ENCODE data around the gene KEL.

KEL gene

DNA sequence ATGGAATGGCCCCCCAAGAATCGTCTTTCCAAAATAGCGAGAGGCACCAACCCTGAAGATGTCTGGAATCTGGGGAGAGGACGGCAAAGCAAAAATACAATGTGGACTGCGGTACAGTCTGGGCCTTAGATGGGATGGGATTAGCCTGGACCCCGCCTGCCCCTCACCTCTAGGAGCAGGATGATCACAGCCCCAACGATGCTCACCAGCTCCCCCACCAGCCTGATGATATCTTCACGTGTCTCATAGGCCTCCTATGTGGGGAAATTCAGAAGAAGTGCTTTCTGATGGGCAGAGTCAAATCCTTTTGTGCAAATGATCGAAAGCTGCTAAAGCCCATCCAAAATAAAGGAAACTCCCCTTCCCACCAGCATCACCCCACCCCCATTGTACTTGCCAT, 46.8 kb downstream of the KEL start:
- in situ Hi-C loops (cut with HindIII; ENCODE audit: low pct_unique_long_range_greater_than_20kb, low sequenced_read_pairs) = no loop called here
- no peak for DNase-seq (ENCODE audit: low read depth in 1 of 2, low spot score in 1 of 2)

DNA sequence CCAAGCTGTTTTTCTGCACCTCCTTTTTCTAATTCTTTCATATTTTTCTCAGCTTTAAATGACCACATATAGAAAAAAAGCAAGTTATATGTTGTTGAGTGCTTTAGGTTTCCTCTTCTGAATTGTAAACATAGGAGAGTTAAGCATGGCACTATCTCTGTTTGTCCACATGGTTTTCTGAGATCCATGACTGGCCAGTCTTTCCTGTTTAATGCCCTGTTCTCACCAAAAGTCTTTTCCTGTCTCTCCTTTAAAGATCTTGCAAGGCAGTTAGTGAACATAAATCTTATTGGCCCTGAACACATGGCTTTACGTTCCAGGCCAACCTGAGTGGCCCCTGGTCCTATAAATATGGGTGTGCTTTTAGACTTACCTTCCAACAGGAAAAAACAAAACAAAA, 48.0 kb downstream of the KEL start:
- peak in 1 of 2 experiments; percentile 48 for DNase-seq (ENCODE audit: low read depth in 1 of 2, low spot score in 1 of 2)
- in situ Hi-C loops (cut with HindIII; ENCODE audit: low pct_unique_long_range_greater_than_20kb, low sequenced_read_pairs) = no loop called here
- TF ChIP-seq JUND (IDR thresholded peaks at IDR 0.05; ENCODE audit: low read depth) = no peak

More for the DNA sequence above, 46.8 kb downstream of the KEL start:
- no peak for TF ChIP-seq JUND (IDR thresholded peaks at IDR 0.05; ENCODE audit: low read depth)

DNA sequence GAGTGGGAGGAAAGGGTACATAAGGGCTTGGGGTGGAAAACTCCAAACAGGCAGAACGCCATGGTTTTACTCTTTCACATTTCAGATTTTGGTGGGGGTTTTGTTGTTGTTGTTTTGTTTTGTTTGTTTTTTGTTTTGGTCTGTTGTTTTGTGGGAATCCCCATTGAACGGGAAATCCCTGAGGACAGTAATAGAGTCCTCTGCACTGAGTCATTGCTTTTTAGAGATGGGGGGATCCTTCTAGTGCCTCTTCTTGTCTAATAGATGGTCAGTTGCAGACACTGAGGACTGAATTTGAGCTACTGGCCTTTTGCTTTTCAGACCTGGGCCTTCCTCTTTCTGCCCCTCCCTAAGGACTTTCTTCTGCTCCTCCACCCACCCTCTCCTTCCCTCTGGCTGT, 48.6 kb downstream of the KEL start:
- no peak for DNase-seq (ENCODE audit: low read depth in 1 of 2, low spot score in 1 of 2)
- no peak for TF ChIP-seq JUND (IDR thresholded peaks at IDR 0.05; ENCODE audit: low read depth)
- in situ Hi-C loops (cut with HindIII; ENCODE audit: low pct_unique_long_range_greater_than_20kb, low sequenced_read_pairs) = no loop called here

DNA sequence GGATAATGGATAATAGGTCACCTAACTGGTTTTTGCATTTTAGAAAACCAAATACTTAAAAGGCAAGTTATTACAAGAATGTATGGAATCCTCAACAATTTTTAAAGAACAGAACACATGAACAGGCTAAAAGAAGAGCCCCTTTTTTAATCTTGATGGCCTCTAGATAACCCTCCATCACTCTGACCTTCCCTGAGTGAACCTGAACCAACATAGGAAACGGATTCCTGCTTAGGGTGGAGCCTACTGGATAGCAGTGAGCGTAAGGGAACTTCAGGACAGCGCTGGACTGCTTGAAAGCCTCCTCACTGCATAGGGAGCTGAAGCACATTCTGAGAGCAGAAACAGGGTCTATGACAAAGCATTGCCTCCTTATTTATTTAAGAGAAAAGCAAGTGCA, 49.1 kb downstream of the KEL start:
- TF ChIP-seq JUND (IDR thresholded peaks at IDR 0.05; ENCODE audit: low read depth) = no peak
- in situ Hi-C loops (cut with HindIII; ENCODE audit: low pct_unique_long_range_greater_than_20kb, low sequenced_read_pairs) = no loop called here
- no peak for DNase-seq (ENCODE audit: low read depth in 1 of 2, low spot score in 1 of 2)

DNA sequence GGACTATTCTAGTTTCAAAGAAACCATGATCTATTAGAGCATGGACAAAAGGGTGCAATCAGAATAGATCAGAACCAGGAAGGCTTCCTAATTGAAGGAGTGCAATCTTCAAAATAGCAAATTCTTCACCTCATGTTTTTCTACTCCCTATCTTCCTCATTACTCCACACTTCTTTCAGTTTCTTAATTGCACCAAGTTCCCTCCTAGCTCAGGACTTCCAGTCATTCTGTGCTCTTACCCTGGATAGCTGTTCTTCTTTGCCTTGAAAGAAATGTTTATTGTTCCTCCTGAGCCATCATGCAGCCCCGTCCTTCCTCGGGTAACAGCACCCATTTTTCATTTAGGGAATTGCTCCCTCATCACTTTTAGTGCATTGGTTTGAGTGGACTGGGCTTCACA, 51.7 kb downstream of the KEL start:
- TF ChIP-seq JUND (IDR thresholded peaks at IDR 0.05; ENCODE audit: low read depth) = no peak
- no peak for DNase-seq (ENCODE audit: low read depth in 1 of 2, low spot score in 1 of 2)
- in situ Hi-C loops (cut with HindIII; ENCODE audit: low pct_unique_long_range_greater_than_20kb, low sequenced_read_pairs) = no loop called here

DNA sequence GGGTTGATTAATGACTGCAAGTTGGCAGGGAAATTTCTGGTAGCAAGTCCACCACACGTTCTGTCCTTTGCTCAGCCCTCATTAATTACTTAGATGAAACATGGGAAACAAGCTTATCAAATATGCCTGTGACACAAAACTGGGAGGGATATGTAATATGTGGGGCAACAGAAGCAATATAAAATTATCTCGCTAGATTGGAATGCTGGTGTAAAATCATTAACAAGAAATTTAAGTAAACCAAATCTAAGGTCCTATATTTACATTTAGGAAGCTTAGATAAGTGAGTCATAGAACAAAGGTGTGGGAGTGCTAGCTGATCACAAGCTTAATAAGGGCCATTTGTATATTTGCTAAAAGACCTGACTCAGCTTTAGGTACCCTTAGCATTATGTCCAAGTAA, 52.1 kb downstream of the KEL start:
- TF ChIP-seq JUND (IDR thresholded peaks at IDR 0.05; ENCODE audit: low read depth) = no peak
- in situ Hi-C loops (cut with HindIII; ENCODE audit: low pct_unique_long_range_greater_than_20kb, low sequenced_read_pairs) = no loop called here
- DNase-seq (ENCODE audit: low read depth in 1 of 2, low spot score in 1 of 2) = no peak

DNA sequence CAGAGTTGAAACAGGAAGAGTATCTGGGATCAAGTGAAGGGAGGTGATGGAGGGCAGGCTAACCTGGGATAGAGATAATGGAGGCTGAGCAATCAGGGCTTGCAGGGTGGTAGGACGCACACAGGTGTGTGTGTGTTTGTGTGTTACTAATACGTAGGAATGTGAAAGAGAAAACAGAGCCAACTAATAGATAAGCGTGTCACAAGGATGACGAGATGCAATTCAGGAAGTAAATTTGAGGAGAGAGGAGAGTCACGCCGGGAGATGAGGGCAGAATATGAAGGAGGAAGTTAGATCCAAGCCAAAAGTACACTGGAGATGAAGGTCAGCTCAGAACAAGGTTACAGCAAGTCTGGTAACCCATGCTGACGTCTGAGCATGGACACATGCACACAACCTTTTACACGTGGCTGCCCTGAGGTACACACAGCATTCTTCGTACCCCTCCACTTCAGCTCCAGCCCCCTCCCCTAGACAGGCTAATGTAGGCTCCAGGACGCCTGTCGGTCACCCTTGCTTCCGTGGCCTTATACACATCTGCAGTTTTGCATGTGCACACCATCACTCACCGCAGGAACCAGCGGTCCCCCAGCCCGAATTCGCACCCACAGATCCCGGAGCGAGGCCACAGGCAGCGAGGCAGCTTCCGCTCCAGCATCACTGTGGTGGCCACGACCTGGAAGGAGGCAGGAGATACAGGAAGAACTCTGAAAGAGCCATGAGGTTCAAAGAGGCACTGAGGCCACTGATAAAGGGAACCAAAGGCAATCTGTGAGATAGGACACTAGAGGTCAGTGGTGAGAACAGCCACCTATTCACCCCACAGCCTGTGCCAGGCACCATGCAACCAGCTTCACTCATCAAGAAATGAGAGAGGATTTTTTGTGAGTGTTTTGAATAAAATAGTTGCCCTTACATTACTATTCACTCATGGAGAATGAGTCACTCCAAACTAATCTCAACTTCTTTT, 53.0 kb downstream of the KEL start:
- DNase-seq (ENCODE audit: low read depth in 1 of 2, low spot score in 1 of 2) = no peak
- TF ChIP-seq JUND (IDR thresholded peaks at IDR 0.05; ENCODE audit: low read depth) = no peak
- in situ Hi-C loops (cut with HindIII; ENCODE audit: low pct_unique_long_range_greater_than_20kb, low sequenced_read_pairs) = no loop called here

DNA sequence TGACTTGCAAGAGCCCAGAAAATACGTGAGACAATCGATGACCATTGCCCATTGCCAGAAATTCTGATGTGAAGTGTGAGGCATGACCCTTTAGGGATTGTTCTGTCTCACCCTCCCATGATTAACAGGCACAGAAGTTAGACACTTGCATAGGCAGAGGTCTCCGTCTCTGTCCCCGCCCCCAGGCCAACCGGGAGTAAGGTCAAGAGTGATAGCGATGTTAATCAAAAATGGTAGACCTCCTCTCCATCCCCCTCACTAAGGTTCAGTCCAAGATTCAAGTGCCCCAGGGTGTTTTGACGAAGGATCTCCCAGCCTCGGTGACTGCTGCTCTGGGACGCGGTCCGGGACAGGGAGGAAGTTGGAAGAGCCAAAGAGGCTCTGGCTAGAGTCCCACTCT, 53.9 kb downstream of the KEL start:
- in situ Hi-C loops (cut with HindIII; ENCODE audit: low pct_unique_long_range_greater_than_20kb, low sequenced_read_pairs) = no loop called here
- no peak for TF ChIP-seq JUND (IDR thresholded peaks at IDR 0.05; ENCODE audit: low read depth)
- no peak for DNase-seq (ENCODE audit: low read depth in 1 of 2, low spot score in 1 of 2)

DNA sequence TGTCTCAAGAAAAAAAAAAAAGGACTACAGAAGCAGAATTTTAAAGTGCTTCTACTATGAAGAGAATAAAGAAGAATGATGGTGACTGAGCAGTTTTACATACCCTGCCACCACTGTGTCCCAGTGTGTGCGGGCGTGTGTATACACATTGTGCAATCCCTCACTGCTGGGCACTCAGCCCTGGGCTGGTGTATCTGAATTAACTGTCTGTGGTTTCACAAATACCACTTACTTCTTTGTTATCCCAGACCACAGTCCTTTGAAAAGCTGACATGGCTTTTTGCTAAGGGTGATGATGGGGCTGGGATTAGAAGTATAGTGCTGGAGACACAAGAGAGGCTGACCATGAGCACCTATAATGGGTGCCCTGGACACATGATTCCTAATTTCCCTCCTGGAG, 55.5 kb downstream of the KEL start:
- in situ Hi-C loops (cut with HindIII; ENCODE audit: low pct_unique_long_range_greater_than_20kb, low sequenced_read_pairs) = no loop called here
- TF ChIP-seq JUND (IDR thresholded peaks at IDR 0.05; ENCODE audit: low read depth) = no peak
- DNase-seq (ENCODE audit: low read depth in 1 of 2, low spot score in 1 of 2) = no peak

DNA sequence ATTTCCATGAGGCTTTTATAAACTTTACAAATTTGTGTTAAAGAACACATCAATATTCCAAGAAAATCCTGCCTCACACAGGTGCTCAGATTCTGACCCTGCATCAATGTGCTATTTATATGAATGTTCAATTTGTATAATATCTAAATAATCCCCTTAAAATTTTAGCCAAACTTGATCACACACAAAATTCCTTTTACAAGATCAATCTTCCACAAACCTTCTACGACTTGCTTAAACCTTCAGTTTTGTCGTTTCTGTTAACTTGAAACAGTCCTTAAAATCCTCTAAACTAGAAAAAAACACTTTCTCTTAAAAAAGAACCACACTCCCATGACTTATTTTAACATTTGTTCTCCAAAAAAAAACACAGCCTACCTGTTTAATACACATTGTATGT, 56.4 kb downstream of the KEL start:
- DNase-seq (ENCODE audit: low read depth in 1 of 2, low spot score in 1 of 2) = no peak
- no peak for TF ChIP-seq JUND (IDR thresholded peaks at IDR 0.05; ENCODE audit: low read depth)
- in situ Hi-C loops (cut with HindIII; ENCODE audit: low pct_unique_long_range_greater_than_20kb, low sequenced_read_pairs) = no loop called here

DNA sequence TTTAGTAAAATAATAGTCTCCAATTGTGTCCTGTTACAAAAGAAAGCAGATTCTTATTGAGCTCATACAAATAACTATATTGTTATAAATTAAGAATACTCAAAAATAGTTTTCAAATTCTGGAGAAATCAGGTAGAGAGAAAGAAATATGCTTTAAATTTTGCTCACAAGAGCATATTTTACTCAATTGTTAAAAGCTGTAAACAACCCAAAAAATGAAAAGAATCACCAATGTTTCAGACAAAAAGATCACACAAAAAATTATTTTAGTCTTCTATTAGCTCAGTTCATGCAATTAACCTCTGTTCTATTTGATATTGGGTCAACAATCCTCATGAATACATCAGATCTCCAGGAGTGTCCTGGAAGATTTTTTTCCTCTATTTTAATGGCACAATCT, 58.0 kb downstream of the KEL start:
- no peak for DNase-seq (ENCODE audit: low read depth in 1 of 2, low spot score in 1 of 2)
- in situ Hi-C loops (cut with HindIII; ENCODE audit: low pct_unique_long_range_greater_than_20kb, low sequenced_read_pairs) = no loop called here
- TF ChIP-seq JUND (IDR thresholded peaks at IDR 0.05; ENCODE audit: low read depth) = no peak

DNA sequence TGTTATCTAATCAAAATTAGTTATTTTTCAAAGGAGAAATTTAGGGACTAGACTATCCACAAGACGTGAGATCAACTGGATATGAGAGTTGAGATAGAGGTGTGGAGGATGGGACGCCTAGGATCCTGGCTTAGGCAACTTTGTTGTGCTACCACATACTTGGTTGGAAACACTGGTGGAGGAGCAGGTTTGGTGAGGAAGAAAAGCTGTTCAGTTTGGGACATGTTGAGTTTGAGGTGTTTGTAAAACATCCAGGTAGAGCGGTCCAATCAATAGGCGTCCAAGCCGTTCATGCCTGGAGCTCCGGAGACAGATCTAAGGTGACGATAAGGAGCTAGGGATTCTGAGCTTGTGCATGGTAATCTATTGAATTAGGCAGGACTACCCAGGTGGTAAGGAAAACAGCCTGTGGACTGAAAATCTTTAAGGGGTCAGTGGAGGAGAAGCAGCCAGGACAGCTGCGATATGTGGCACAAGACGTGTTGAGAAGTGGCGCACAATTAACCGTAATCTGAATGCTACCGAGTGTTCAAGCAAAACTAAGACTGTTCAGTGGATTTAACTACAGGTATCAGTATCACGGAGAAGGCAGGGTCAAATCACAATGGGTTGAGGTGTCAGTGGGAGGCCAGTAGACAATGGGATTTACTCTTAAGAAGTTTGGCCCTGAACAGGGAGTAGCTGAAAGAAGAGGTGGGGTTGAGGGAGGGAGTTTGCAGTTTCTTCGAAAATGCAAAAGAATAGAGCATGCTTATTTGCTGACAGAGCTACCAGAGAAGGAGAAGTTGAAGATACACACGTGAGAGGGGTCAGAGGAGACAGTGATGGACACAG, 60.5 kb downstream of the KEL start:
- in situ Hi-C loops (cut with HindIII; ENCODE audit: low pct_unique_long_range_greater_than_20kb, low sequenced_read_pairs) = no loop called here
- TF ChIP-seq JUND (IDR thresholded peaks at IDR 0.05; ENCODE audit: low read depth) = no peak
- DNase-seq (ENCODE audit: low read depth in 1 of 2, low spot score in 1 of 2) = peak in 1 of 2 experiments; percentile 84

DNA sequence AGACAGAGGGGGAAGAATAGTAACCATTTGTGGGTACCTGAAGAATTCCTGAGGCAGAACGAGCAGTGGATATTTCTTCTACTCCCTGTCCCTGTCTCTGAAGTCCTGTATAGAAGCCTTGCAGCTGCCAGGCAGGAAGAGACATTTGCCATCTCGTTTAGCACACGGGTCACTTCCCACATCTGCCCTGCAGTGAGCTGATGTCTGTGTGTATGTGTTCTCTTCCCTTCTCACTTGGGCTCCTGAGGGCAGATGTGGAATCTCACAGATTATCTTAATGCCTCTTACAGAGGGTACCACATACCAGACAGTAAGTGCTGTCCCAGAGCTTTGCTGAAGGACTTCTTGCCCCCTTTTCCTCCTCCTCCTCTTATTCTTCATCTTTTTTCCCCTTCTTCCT, 62.5 kb downstream of the KEL start:
- TF ChIP-seq JUND (IDR thresholded peaks at IDR 0.05; ENCODE audit: low read depth) = no peak
- in situ Hi-C loops (cut with HindIII; ENCODE audit: low pct_unique_long_range_greater_than_20kb, low sequenced_read_pairs) = no loop called here
- no peak for DNase-seq (ENCODE audit: low read depth in 1 of 2, low spot score in 1 of 2)
